OCI-LY7 (cell line): ENCODE measurements around the gene GMPPA. TPM values are rescaled to one million over a fixed set of nuclear protein-coding genes. Genes with fewer than 3 reads are reported as not detected.
A peak's percentile ranks its signal among the peaks of the same experiment; 100 is the strongest.

Source experiments
- BruUV-seq: library from RNA; stranded (reverse); fragments of 400-500 nt; replicated peaks from 2 replicates; lab custom pipeline; 2021; lab: Mats Ljungman, UMichigan
- CTCF ChIA-PET: fragments of 300-600 bp; sonication (Branson Sonifier 250); formaldehyde crosslinking; loops from one replicate; lab custom pipeline; 2022; ENCODE audit warnings: antibody characterized with exemption; ENCODE audit not compliant: unreplicated experiment; lab: Charles Lee
- POLR2A ChIA-PET: fragments of 300-600 bp; sonication (Branson Sonifier 250); formaldehyde crosslinking; loops from one replicate; lab custom pipeline; 2022; ENCODE audit warnings: antibody characterized with exemption; lab: Charles Lee
- DNase-seq: peaks from one replicate; pipeline ENCODE4 v3.0.0-alpha.2; 2015; ENCODE audit warnings: low spot score
- H2AFZ ChIP-seq: fragments of 200-600 bp; sonication (generic), shearing (Covaris generic); 2 replicates; pipeline ENCODE4 v1.6.1; 2014; ENCODE audit warnings: mild to moderate bottlenecking, antibody characterized with exemption, low read length, moderate library complexity
- H3K27ac ChIP-seq: fragments of 200-600 bp; sonication (generic); 2 replicates; pipeline ENCODE4 v1.5.1; 2014; ENCODE audit warnings: mixed run types, low read depth, mild to moderate bottlenecking, moderate library complexity, low read length, inconsistent platforms; ENCODE audit not compliant: poor library complexity, severe bottlenecking
- H3K36me3 ChIP-seq: fragments of 200-600 bp; sonication (generic); 2 replicates; pipeline ENCODE4 v1.6.1; 2014; ENCODE audit warnings: mild to moderate bottlenecking, antibody characterized with exemption, low read length, moderate library complexity, mixed read lengths; ENCODE audit not compliant: insufficient read depth
- H3K4me1 ChIP-seq: fragments of 200-600 bp; sonication (generic); 2 replicates; pipeline ENCODE4 v1.5.1; 2014; ENCODE audit warnings: mild to moderate bottlenecking, low read length; ENCODE audit not compliant: insufficient read depth, poor library complexity, severe bottlenecking
- H3K4me2 ChIP-seq: fragments of 200-600 bp; sonication (generic); 2 replicates; pipeline ENCODE4 v1.6.1; 2014; ENCODE audit warnings: mild to moderate bottlenecking, low read length
- H3K4me3 ChIP-seq: fragments of 200-600 bp; sonication (generic); 2 replicates; pipeline ENCODE4 v1.5.1; 2014; ENCODE audit warnings: mild to moderate bottlenecking, low read depth, low read length; ENCODE audit not compliant: poor library complexity, severe bottlenecking
- H3K79me2 ChIP-seq: fragments of 200-600 bp; sonication (generic); 2 replicates; pipeline ENCODE4 v1.6.1; 2016; ENCODE audit warnings: low read depth, mild to moderate bottlenecking, low read length, moderate library complexity, mixed read lengths; ENCODE audit not compliant: insufficient read depth
- H3K9me2 ChIP-seq: fragments of 200-600 bp; sonication (generic); 2 replicates; pipeline ENCODE4 v1.6.1; 2016; ENCODE audit warnings: mild to moderate bottlenecking, low read length, mixed read lengths; ENCODE audit not compliant: insufficient read depth
- H3K9me3 ChIP-seq: fragments of 200-600 bp; sonication (generic); 2 replicates; pipeline ENCODE4 v1.6.1; 2014; ENCODE audit warnings: mild to moderate bottlenecking, mixed run types, low read length, mixed read lengths
- H4K20me1 ChIP-seq: fragments of 200-600 bp; sonication (generic); 2 replicates; pipeline ENCODE4 v1.6.1; 2014; ENCODE audit warnings: mild to moderate bottlenecking, antibody characterized with exemption, low read length, moderate library complexity, mixed read lengths; ENCODE audit not compliant: insufficient read depth
- EZH2phosphoT487 ChIP-seq: fragments of 200-600 bp; sonication (generic); IDR thresholded peaks from 2 replicates; pipeline ENCODE4 v1.6.1; 2018; ENCODE audit warnings: low read depth, borderline replicate concordance, mild to moderate bottlenecking, mixed run types, antibody characterized with exemption, low read length, moderate library complexity, mixed read lengths
- intact Hi-C: fragments of 100-400 bp; cut with micrococcal nuclease; formaldehyde crosslinking; loops from one replicate; pipeline ENCODE4 v1.10.0; 2022; ENCODE audit not compliant: unreplicated experiment
- total RNA-seq, 2 experiments: library from RNA; depleted of rRNA in 1 of 2; stranded (reverse); fragments of >200 nt in 1 of 2; shearing (Covaris generic) in 1 of 2; gene quantifications; 2 replicates each; pipeline ENCODE4 v1.2.3, GENCODE V29; 2014 to 2022
- TF ChIP-seq, protein P1 (sequence below): fragments of 200-600 bp; sonication (generic); conservative IDR thresholded peaks from 2 replicates; pipeline ENCODE4 v1.5.1; 2014; ENCODE audit warnings: mild to moderate bottlenecking, antibody characterized with exemption, low read length, moderate library complexity, mixed read lengths

Gene GMPPA
- total RNA-seq, 2 experiments from 2014 or later, result 28.4 to 46.4 TPM

DNA sequence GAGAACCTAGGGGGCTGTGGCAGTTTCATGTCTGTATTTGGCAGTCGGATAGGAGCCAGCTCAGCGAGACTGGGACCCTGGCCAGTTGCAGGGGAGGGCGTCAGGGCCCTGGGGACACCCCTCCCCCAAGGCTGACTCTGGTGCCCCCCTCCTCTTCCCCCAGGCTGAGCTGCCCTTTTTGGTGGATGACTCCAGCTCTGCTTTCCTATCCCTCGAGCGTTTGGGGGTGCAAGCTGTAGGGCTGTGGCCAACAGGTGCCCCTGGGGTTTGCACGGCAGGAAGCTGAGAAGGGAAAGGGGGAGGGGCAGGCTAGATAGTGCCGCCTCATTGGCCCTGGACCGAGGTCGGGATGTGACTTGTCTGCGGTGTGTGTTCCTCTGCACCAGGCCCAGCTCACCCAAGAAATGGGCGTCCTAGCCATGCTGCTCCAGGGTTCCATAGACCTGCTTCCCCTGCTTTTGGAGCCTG is 37.6 kb upstream of the GMPPA start:
- POLR2A ChIA-PET, result interaction anchor here (0.6 kb wide), 1 partner anchor 852 kb away, joined by 3 read pairs; no protein-coding TSS in a partner anchor
- Histone ChIP-seq H3K9me3 (no peaks in the 10 kb centered on the region), H3K4me2 (no peak overlapping the region), H3K4me1 (peaks cover 4% of the 10 kb centered on the region), H4K20me1 (no peaks in the 10 kb centered on the region), H3K36me3 (no peaks in the 10 kb centered on the region), H2AFZ (no peak overlapping the region), H3K27ac (no peak overlapping the region), H3K4me3 (no peak overlapping the region), H3K9me2 (no peaks in the 10 kb centered on the region), H3K79me2 (no peaks in the 10 kb centered on the region)
- TF ChIP-seq EZH2phosphoT487, result no peak
- TF ChIP-seq, protein P1, sequence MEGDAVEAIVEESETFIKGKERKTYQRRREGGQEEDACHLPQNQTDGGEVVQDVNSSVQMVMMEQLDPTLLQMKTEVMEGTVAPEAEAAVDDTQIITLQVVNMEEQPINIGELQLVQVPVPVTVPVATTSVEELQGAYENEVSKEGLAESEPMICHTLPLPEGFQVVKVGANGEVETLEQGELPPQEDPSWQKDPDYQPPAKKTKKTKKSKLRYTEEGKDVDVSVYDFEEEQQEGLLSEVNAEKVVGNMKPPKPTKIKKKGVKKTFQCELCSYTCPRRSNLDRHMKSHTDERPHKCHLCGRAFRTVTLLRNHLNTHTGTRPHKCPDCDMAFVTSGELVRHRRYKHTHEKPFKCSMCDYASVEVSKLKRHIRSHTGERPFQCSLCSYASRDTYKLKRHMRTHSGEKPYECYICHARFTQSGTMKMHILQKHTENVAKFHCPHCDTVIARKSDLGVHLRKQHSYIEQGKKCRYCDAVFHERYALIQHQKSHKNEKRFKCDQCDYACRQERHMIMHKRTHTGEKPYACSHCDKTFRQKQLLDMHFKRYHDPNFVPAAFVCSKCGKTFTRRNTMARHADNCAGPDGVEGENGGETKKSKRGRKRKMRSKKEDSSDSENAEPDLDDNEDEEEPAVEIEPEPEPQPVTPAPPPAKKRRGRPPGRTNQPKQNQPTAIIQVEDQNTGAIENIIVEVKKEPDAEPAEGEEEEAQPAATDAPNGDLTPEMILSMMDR, result no peak
- intact Hi-C loops, result no loop called here
- CTCF ChIA-PET, result interaction anchor here (0.5 to 1.2 kb wide), 2 partner anchors 15 to 97 kb away, joined by 3 to 9 read pairs; no protein-coding TSS in a partner anchor
- DNase-seq, result peak; percentile 18
- BruUV-seq, result no TSS peak

DNA sequence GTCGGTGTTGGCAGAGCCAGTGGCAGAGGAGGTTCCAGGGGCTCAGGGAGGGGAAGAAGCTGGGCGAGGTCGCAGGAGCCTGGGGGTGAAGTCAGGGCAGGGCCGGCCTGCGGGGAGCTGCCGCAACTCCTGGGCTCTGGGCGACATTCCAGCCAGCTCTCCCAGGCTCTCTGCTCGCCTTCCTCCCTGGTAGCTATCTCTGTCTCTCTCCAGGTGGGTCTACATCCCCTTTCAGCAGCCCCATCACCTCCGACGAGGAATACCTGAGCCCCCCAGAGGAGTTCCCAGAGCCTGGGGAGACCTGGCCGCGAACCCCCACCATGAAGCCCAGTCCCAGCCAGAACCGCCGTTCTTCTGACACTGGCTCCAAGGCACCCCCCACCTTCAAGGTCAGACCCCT is 37.0 kb upstream of the GMPPA start:
- peaks cover 4% of the 10 kb centered on the region for H3K4me1 ChIP-seq
- H2AFZ ChIP-seq, result no peak overlapping the region
- no peak overlapping the region for H3K4me2 ChIP-seq
- H3K9me3 ChIP-seq, result no peaks in the 10 kb centered on the region
- no peak for TF ChIP-seq EZH2phosphoT487
- TF ChIP-seq, protein P1, result no peak
- ChIA-PET CTCF (interaction anchor here (0.5 to 1.2 kb wide), 3 partner anchors 14 to 97 kb away, joined by 3 to 9 read pairs (median 3); partner anchors contain the start of gene GMPPA), POLR2A (no interaction called here)
- no peaks in the 10 kb centered on the region for H4K20me1 ChIP-seq
- H3K9me2 ChIP-seq, result no peaks in the 10 kb centered on the region
- no peak for DNase-seq
- H3K27ac ChIP-seq, result no peak overlapping the region
- no peak overlapping the region for H3K4me3 ChIP-seq
- H3K36me3 ChIP-seq, result no peaks in the 10 kb centered on the region
- BruUV-seq, result no TSS peak
- no peaks in the 10 kb centered on the region for H3K79me2 ChIP-seq
- intact Hi-C loops, result no loop called here

DNA sequence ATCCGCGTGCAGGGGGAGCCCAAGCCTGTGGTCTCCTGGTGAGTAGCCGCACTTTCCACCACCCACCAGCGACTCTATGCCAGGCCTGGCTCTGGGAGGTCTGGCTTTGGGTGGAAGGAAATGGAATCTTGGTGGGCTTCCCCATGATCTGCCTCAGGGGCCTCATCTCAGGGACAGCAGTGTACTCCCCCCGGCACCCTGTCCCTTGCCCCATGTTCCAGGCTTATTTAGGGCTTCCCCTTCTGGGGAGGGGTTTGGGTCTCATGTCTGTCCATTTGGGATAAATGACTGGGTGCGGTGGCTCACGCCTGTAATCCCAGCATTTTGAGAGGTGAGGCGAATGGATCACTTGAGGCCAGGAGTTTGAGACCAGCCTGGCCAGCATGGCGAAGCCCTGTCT is 36.3 kb upstream of the GMPPA start:
- intact Hi-C loops, result no loop called here
- Histone ChIP-seq H3K4me1 (peaks cover 4% of the 10 kb centered on the region), H3K79me2 (no peaks in the 10 kb centered on the region), H2AFZ (no peak overlapping the region), H4K20me1 (no peaks in the 10 kb centered on the region), H3K4me3 (no peak overlapping the region), H3K9me2 (no peaks in the 10 kb centered on the region), H3K4me2 (no peak overlapping the region), H3K9me3 (no peaks in the 10 kb centered on the region), H3K27ac (no peak overlapping the region), H3K36me3 (no peaks in the 10 kb centered on the region)
- no peak for DNase-seq
- TF ChIP-seq, protein P1, result no peak
- TF ChIP-seq EZH2phosphoT487, result no peak
- POLR2A ChIA-PET, result no interaction called here
- BruUV-seq, result no TSS peak
- CTCF ChIA-PET, result no interaction called here
